Naive thymus-derived CD4-positive, alpha-beta T cell (primary cell): Measurements from ENCODE around the gene KIF21B. TPM values are rescaled to one million over a fixed set of nuclear protein-coding genes. Genes with fewer than 3 reads are reported as not detected.

ENCODE experiments used
- ATAC-seq: fragments of 150-1000 bp; cut with Tn5 transposase; 2 replicates; pipeline ENCODE4 v1.10.0; 2021; ENCODE audit warnings: mild to moderate bottlenecking, moderate library complexity
- CTCF ChIA-PET: fragments of 350-600 bp; sonication (Branson Sonifier 250); formaldehyde crosslinking; loops from one replicate; lab custom pipeline; 2021; ENCODE audit warnings: antibody characterized with exemption; lab: Charles Lee
- POLR2A ChIA-PET: fragments of 350-600 bp; sonication (Branson Sonifier 250); formaldehyde crosslinking; loops from one replicate; lab custom pipeline; 2021; ENCODE audit warnings: antibody characterized with exemption, inconsistent platforms; lab: Charles Lee
- DNase-seq, 9 donors: peaks; one replicate each; pipeline versions ENCODE4 v3.0.0 to v3.0.0-alpha.2; 2020 to 2022; ENCODE audit warnings: mixed read lengths in 1 of 9
- H3K27ac ChIP-seq: one replicate; pipeline ENCODE4 v1.7.0; 2013; ENCODE audit warnings: mild to moderate bottlenecking, low read depth, low read length, moderate library complexity
- H3K27me3 ChIP-seq, 2 donors: one replicate each; pipeline ENCODE4 v1.7.0; 2013; ENCODE audit warnings: low read length in 2 of 2, mild to moderate bottlenecking in 2 of 2, moderate library complexity in 2 of 2; ENCODE audit not compliant: control insufficient read depth in 2 of 2, insufficient read depth in 2 of 2
- H3K36me3 ChIP-seq, 3 experiments: 1 replicate in 2 of 3; 2 replicates in 1 of 3; pipeline ENCODE4 v1.7.0; 2013; ENCODE audit warnings: low read length in 3 of 3, mild to moderate bottlenecking in 3 of 3, moderate library complexity in 1 of 3; ENCODE audit not compliant: insufficient read depth in 3 of 3, control insufficient read depth in 2 of 3
- H3K4me1 ChIP-seq, 2 donors: one replicate each; pipeline ENCODE4 v1.7.0; 2013; ENCODE audit warnings: low read length in 2 of 2, mild to moderate bottlenecking in 2 of 2, moderate library complexity in 1 of 2; ENCODE audit not compliant: control insufficient read depth in 2 of 2, insufficient read depth in 2 of 2
- H3K4me3 ChIP-seq: 2 replicates; pipeline ENCODE4 v1.7.0; 2013; ENCODE audit warnings: mild to moderate bottlenecking, low read length
- H3K9me3 ChIP-seq, 3 experiments: 1 replicate in 2 of 3; 2 replicates in 1 of 3; pipeline ENCODE4 v1.7.0; 2013; ENCODE audit warnings: low read length in 3 of 3; ENCODE audit not compliant: control insufficient read depth in 2 of 3
- H3K27ac Mint-ChIP-seq, 9 donors: one replicate each; pipeline ENCODE4 v1.8.0; 2020 to 2022; ENCODE audit warnings: mixed read lengths in 9 of 9, mild to moderate bottlenecking in 8 of 9, moderate library complexity in 5 of 9, inconsistent platforms in 2 of 9
- H3K27me3 Mint-ChIP-seq, 5 donors: one replicate each; pipeline ENCODE4 v1.8.0; 2021 to 2022; ENCODE audit warnings: mixed read lengths in 5 of 5, mild to moderate bottlenecking in 1 of 5
- H3K36me3 Mint-ChIP-seq, 5 donors: one replicate each; pipeline ENCODE4 v1.8.0; 2020 to 2022; ENCODE audit warnings: mixed read lengths in 5 of 5, mild to moderate bottlenecking in 3 of 5, inconsistent platforms in 1 of 5
- H3K4me1 Mint-ChIP-seq, 7 donors: one replicate each; pipeline ENCODE4 v1.8.0; 2020 to 2022; ENCODE audit warnings: mixed read lengths in 7 of 7, mild to moderate bottlenecking in 3 of 7, inconsistent platforms in 1 of 7
- H3K4me3 Mint-ChIP-seq, 10 donors: one replicate each; pipeline ENCODE4 v1.8.0; 2020 to 2022; ENCODE audit warnings: mild to moderate bottlenecking in 10 of 10, mixed read lengths in 10 of 10, moderate library complexity in 6 of 10, inconsistent platforms in 2 of 10
- H3K9me3 Mint-ChIP-seq, 11 donors: one replicate each; pipeline ENCODE4 v1.8.0; 2020 to 2022; ENCODE audit warnings: mixed read lengths in 11 of 11, mild to moderate bottlenecking in 4 of 11, inconsistent platforms in 1 of 11, moderate library complexity in 1 of 11
- intact Hi-C, 2 donors: fragments of 100-400 bp; cut with micrococcal nuclease; formaldehyde crosslinking; loops; one replicate each; pipeline ENCODE4 v1.15.1; 2023
- polyA plus RNA-seq, 2 donors: library from polyadenylated mRNA; unstranded; fragments of 300-500 nt; fragmentation: Illumina TruSeq; gene quantifications; one replicate each; pipeline ENCODE4 v1.2.3, GENCODE V29; 2021
- total RNA-seq, 6 experiments: library from RNA in 5 of 6; stranded (reverse) in 5 of 6; gene quantifications; 1 replicate in 5 of 6; 2 replicates in 1 of 6; pipeline ENCODE4 v1.2.3 and lab custom pipeline; 2021 to 2026

KIF21B gene
- total and polyA plus RNA-seq, 7 experiments from 2014 or later, result 3.0 to 97.6 (median 70.3) TPM

DNA sequence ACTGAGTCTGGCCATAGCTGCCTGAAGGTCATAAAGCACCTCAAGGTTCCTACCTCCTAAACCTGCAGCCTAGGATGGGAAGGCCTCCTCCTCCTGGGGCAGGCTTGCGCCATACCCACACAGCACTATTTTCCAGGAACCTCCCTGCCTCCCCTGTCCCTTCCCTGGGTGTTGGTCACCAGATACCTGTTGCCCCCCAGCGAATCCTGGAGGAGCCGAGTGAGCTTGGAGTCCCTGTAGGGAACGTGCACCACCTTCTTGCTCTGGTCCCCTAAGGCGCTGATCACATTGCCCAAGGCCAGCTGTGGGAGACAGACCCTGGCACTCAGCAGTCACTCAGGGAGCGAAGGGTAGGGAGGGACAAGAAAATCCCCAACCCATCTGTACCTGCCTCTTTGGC, 19.4 kb downstream of the KIF21B start:
- ChIA-PET CTCF (interaction anchor here (1.1 kb wide), 1 partner anchor 22 kb away, joined by 4 read pairs; no protein-coding TSS in a partner anchor), POLR2A (interaction anchor here (0.8 kb wide), 1 partner anchor 19 kb away, joined by 3 read pairs; no protein-coding TSS in a partner anchor)
- Mint-ChIP-seq H3K9me3 (no peaks in the 10 kb centered on the region), H3K27ac (peak overlapping the region in 2 of 9 donors; percentile 10 to 43), H3K36me3 (peaks cover 8 to 28% (median 13%) of the 10 kb centered on the region in 5 donors), H3K4me3 (no peak overlapping the region), H3K27me3 (no peaks in the 10 kb centered on the region), H3K4me1 (peaks cover 0 to 14% (median 11%) of the 10 kb centered on the region in 7 donors)
- Histone ChIP-seq H3K27ac (no peak overlapping the region), H3K4me1 (peaks cover 8 to 12% of the 10 kb centered on the region in 2 donors), H3K4me3 (no peak overlapping the region), H3K27me3 (no peaks in the 10 kb centered on the region), H3K36me3 (peaks cover 4 to 87% (median 40%) of the 10 kb centered on the region in 3 experiments), H3K9me3 (no peaks in the 10 kb centered on the region)
- intact Hi-C loops, result no loop called here
- DNase-seq, result no peak
- ATAC-seq, result no peak

GRCh38 chr1:201002510-201002909, 21.0 kb downstream of the KIF21B start:
- H3K4me3 Mint-ChIP-seq, result no peak overlapping the region
- H3K9me3 ChIP-seq, result no peaks in the 10 kb centered on the region
- H3K4me1 Mint-ChIP-seq, result peaks cover 0 to 7% (median 0%) of the 10 kb centered on the region in 7 donors
- intact Hi-C loops, result no loop called here
- ChIA-PET POLR2A (no interaction called here), CTCF (no interaction called here)
- no peaks in the 10 kb centered on the region for H3K9me3 Mint-ChIP-seq
- no peaks in the 10 kb centered on the region for H3K27me3 ChIP-seq
- H3K4me1 ChIP-seq, result no peaks in the 10 kb centered on the region
- peaks cover 12 to 41% (median 21%) of the 10 kb centered on the region in 5 donors for H3K36me3 Mint-ChIP-seq
- H3K4me3 ChIP-seq, result no peak overlapping the region
- no peak overlapping the region for H3K27ac ChIP-seq
- no peak for ATAC-seq
- H3K36me3 ChIP-seq, result peaks cover 9 to 91% (median 46%) of the 10 kb centered on the region in 3 experiments
- no peak for DNase-seq
- peak overlapping the region in 3 of 9 donors; percentile 3 to 82 (median 26) for H3K27ac Mint-ChIP-seq
- no peaks in the 10 kb centered on the region for H3K27me3 Mint-ChIP-seq

GRCh38 chr1:201001962-201002361, 21.6 kb downstream of the KIF21B start:
- H3K36me3 Mint-ChIP-seq, result peaks cover 16 to 42% (median 25%) of the 10 kb centered on the region in 5 donors
- CTCF ChIA-PET, result no interaction called here
- H3K27ac Mint-ChIP-seq, result peak overlapping the region in 2 of 9 donors; percentile 3 to 26
- no peaks in the 10 kb centered on the region for H3K27me3 ChIP-seq
- DNase-seq, result no peak
- H3K9me3 Mint-ChIP-seq, result no peaks in the 10 kb centered on the region
- no peaks in the 10 kb centered on the region for H3K27me3 Mint-ChIP-seq
- H3K4me3 ChIP-seq, result no peak overlapping the region
- H3K4me1 Mint-ChIP-seq, result peaks cover 0 to 7% (median 3%) of the 10 kb centered on the region in 7 donors
- H3K36me3 ChIP-seq, result peaks cover 9 to 94% (median 49%) of the 10 kb centered on the region in 3 experiments
- no peak overlapping the region for H3K27ac ChIP-seq
- no peaks in the 10 kb centered on the region for H3K9me3 ChIP-seq
- no peaks in the 10 kb centered on the region for H3K4me1 ChIP-seq
- POLR2A ChIA-PET, result no interaction called here
- H3K4me3 Mint-ChIP-seq, result no peak overlapping the region
- intact Hi-C loops, result no loop called here
- ATAC-seq, result no peak

GRCh38 chr1:201000391-201000790, 23.1 kb downstream of the KIF21B start:
- ChIA-PET POLR2A (interaction anchor here (1.1 kb wide), 1 partner anchor 24 kb away, joined by 3 read pairs; the partner anchor contains the start of gene KIF21B), CTCF (interaction anchor here (0.6 to 1.1 kb wide), 2 partner anchors 19 to 401 kb away, joined by 3 read pairs; no protein-coding TSS in a partner anchor)
- ATAC-seq, result no peak

DNA sequence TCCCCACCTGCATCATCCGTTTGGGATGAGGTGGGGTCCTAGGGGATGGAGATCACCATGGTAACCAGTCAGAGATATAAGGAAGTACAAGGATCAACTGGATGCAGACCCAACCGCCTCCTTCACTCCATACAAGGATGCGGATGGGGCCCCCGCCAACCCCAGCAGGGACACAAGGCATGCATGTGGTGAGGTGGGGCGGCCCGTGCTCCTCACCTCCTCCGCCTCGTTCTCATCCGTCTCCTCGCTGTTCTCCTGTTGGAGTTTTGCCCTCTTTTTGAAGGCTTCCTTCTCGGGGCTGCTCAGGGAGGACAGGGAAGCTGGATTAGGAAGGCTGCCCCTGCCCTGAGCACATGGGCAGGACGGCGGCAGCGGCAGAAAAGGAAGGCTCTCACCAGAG, 23.8 kb downstream of the KIF21B start:
- intact Hi-C loops, result no loop called here
- H3K4me1 ChIP-seq, result no peaks in the 10 kb centered on the region
- peak overlapping the region in 1 of 9 donors; percentile 32 for H3K27ac Mint-ChIP-seq
- peaks cover 0 to 1% (median 0%) of the 10 kb centered on the region in 11 donors for H3K9me3 Mint-ChIP-seq
- DNase-seq (no peak), ATAC-seq (no peak)
- H3K27me3 Mint-ChIP-seq, result no peaks in the 10 kb centered on the region
- H3K36me3 Mint-ChIP-seq, result peaks cover 18 to 52% (median 28%) of the 10 kb centered on the region in 5 donors
- no peak overlapping the region for H3K4me3 Mint-ChIP-seq
- H3K4me1 Mint-ChIP-seq, result peaks cover 0 to 7% (median 0%) of the 10 kb centered on the region in 7 donors
- no peaks in the 10 kb centered on the region for H3K27me3 ChIP-seq
- H3K4me3 ChIP-seq, result no peak overlapping the region
- peaks cover 9 to 96% (median 44%) of the 10 kb centered on the region in 3 experiments for H3K36me3 ChIP-seq
- no peaks in the 10 kb centered on the region for H3K9me3 ChIP-seq
- CTCF ChIA-PET, result no interaction called here
- POLR2A ChIA-PET, result no interaction called here
- H3K27ac ChIP-seq, result no peak overlapping the region

More at GRCh38 chr1:201000391-201000790, 23.1 kb downstream of the KIF21B start:
- Mint-ChIP-seq H3K36me3 (peaks cover 18 to 52% (median 28%) of the 10 kb centered on the region in 5 donors), H3K4me3 (no peak overlapping the region), H3K27ac (no peak overlapping the region), H3K27me3 (no peaks in the 10 kb centered on the region), H3K4me1 (peaks cover 0 to 7% (median 0%) of the 10 kb centered on the region in 7 donors), H3K9me3 (peaks cover 0 to 1% (median 0%) of the 10 kb centered on the region in 11 donors)
- Histone ChIP-seq H3K27me3 (no peaks in the 10 kb centered on the region), H3K27ac (no peak overlapping the region), H3K4me3 (no peak overlapping the region), H3K36me3 (peaks cover 9 to 96% (median 46%) of the 10 kb centered on the region in 3 experiments), H3K9me3 (no peaks in the 10 kb centered on the region), H3K4me1 (no peaks in the 10 kb centered on the region)
- no peak for DNase-seq
- intact Hi-C loops, result no loop called here

DNA sequence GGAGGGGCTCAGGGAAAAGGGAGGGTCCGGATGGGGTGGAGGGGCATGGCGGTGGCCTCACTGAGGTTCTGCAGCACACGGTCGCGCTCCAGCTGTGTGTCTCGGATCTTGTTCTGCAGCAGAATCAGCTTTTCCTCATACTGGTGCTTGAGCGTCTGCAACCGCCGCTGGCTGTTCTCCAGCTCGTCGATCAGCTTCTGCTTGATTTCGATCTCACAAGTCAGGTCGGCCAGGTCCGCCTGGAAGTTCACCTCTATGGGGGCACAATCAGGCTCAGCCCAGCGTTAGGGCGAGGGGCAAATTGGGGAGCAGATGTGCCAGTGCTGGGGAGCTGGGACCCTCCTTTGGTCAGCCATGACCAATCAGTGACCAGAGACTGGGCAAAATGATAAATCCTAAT, 25.2 kb downstream of the KIF21B start:
- H3K36me3 ChIP-seq, result peaks cover 9 to 93% (median 35%) of the 10 kb centered on the region in 3 experiments

More for the DNA sequence above, 25.2 kb downstream of the KIF21B start:
- Histone ChIP-seq H3K4me1 (no peaks in the 10 kb centered on the region), H3K27ac (no peak overlapping the region), H3K4me3 (no peak overlapping the region), H3K27me3 (no peaks in the 10 kb centered on the region), H3K9me3 (no peaks in the 10 kb centered on the region)
- CTCF ChIA-PET, result no interaction called here
- intact Hi-C loops, result no loop called here
- POLR2A ChIA-PET, result no interaction called here
- Mint-ChIP-seq H3K36me3 (peaks cover 18 to 56% (median 28%) of the 10 kb centered on the region in 5 donors), H3K4me1 (peaks cover 0 to 7% (median 0%) of the 10 kb centered on the region in 7 donors), H3K27ac (peak overlapping the region in 2 of 9 donors; percentile 28 to 59), H3K9me3 (peaks cover 0 to 1% (median 0%) of the 10 kb centered on the region in 11 donors), H3K27me3 (no peaks in the 10 kb centered on the region), H3K4me3 (no peak overlapping the region)
- DNase-seq, result no peak
- ATAC-seq, result no peak
